ENCODE data around the gene DHX34.

DNA sequence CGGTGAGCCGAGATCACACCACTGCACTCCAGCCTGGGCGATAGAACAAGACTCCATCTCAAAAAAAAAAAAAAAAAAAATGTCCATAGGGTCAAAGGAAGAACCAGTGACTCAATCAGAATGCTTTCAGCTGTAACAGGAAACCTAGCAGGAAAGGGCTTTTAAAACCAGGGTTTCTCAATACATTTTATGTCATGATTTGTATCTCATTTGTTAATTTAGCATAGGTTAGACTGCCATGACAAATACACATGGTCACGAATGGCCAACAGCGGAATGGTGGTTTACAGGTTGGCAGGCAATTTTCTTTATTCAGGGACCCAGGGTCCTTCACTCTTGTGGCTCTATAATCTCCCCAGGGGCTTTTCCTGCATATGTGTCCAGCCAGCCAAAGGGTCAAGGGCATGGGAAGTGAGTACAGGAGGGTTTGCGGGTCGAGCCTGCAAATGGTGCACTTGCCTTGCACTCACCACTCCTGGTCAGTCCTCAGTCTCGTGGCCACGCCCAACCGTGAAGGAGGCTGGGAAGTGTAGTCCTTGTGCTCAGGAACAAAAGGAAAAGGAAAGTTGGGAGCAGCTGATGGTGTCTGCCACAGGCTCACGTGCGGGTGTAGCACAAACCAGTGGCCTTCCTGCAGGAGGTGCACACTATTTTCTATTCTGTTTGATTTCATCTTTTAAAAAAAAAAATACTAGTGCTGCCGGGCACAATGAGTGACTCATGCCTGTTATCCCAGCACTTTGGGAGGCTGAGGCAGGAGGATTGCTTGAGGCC, 14.8 kb downstream of the DHX34 start:
- TF ChIP-seq ZNF121 (tag by site-specific recombination; IDR thresholded peaks at IDR 0.05), result no peak
- no peak for TF ChIP-seq ZBTB20 (tag by site-specific recombination; IDR thresholded peaks at IDR 0.05)
- no peak for TF ChIP-seq ZSCAN16 (tag by site-specific recombination; IDR thresholded peaks at IDR 0.05)
- TF ChIP-seq, protein P1, sequence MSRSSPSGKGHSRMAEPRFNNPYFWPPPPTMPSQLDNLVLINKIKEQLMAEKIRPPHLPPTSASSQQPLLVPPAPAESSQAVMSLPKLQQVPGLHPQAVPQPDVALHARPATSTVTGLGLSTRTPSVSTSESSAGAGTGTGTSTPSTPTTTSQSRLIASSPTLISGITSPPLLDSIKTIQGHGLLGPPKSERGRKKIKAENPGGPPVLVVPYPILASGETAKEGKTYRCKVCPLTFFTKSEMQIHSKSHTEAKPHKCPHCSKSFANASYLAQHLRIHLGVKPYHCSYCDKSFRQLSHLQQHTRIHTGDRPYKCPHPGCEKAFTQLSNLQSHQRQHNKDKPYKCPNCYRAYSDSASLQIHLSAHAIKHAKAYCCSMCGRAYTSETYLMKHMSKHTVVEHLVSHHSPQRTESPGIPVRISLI (tag by site-specific recombination; IDR thresholded peaks at IDR 0.05), result no peak
- TF ChIP-seq ZNF138 (tag by site-specific recombination; IDR thresholded peaks at IDR 0.05; ENCODE audit: borderline replicate concordance), result no peak
- no peak for TF ChIP-seq ZNF416 (tag by site-specific recombination; IDR thresholded peaks at IDR 0.05)
- TF ChIP-seq ZNF692 (tag by site-specific recombination; IDR thresholded peaks at IDR 0.05), result no peak
- TF ChIP-seq, protein P2, sequence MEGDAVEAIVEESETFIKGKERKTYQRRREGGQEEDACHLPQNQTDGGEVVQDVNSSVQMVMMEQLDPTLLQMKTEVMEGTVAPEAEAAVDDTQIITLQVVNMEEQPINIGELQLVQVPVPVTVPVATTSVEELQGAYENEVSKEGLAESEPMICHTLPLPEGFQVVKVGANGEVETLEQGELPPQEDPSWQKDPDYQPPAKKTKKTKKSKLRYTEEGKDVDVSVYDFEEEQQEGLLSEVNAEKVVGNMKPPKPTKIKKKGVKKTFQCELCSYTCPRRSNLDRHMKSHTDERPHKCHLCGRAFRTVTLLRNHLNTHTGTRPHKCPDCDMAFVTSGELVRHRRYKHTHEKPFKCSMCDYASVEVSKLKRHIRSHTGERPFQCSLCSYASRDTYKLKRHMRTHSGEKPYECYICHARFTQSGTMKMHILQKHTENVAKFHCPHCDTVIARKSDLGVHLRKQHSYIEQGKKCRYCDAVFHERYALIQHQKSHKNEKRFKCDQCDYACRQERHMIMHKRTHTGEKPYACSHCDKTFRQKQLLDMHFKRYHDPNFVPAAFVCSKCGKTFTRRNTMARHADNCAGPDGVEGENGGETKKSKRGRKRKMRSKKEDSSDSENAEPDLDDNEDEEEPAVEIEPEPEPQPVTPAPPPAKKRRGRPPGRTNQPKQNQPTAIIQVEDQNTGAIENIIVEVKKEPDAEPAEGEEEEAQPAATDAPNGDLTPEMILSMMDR (tag by site-specific recombination; IDR thresholded peaks at IDR 0.05), result no peak
- no peak for TF ChIP-seq ZNF274 (IDR thresholded peaks at IDR 0.05; ENCODE audit: low read length)
- TF ChIP-seq ZNF274 (tag by site-specific recombination; IDR thresholded peaks at IDR 0.05; ENCODE audit: borderline replicate concordance), result no peak
- TF ChIP-seq ZNF768 (tag by site-specific recombination; IDR thresholded peaks at IDR 0.05), result no peak
- no peak for TF ChIP-seq ZNF449 (tag by site-specific recombination; IDR thresholded peaks at IDR 0.05)
- TF ChIP-seq ZSCAN23 (tag by site-specific recombination; IDR thresholded peaks at IDR 0.05), result no peak
- TF ChIP-seq ZSCAN30 (tag by site-specific recombination; IDR thresholded peaks at IDR 0.05), result no peak
